Measurements from ENCODE around the gene ALLC.
"Not testable (repeated sequence)": the region's sequence is repeated elsewhere in the genome, so short reads cannot be mapped to it uniquely, and the experiment has no call there.

The ALLC gene

GRCh38 chr2:3633982-3634595, 23.9 kb upstream of the ALLC start:
- Histone ChIP-seq H3K4me1 (ENCODE audit: control insufficient read depth, insufficient read depth, low read length) (no peaks in the 10 kb centered on the region), H3K36me3 (ENCODE audit: control insufficient read depth, insufficient read depth, low read length) (no peaks in the 10 kb centered on the region), H3K9me3 (ENCODE audit: control insufficient read depth, low read length) (no peaks in the 10 kb centered on the region), H3K27me3 (ENCODE audit: control insufficient read depth, insufficient read depth, low read length, poor library complexity, severe bottlenecking) (no peaks in the 10 kb centered on the region), H3K27ac (ENCODE audit: insufficient read depth, low read depth, low read length, poor library complexity, severe bottlenecking) (no peak overlapping the region), H3K4me3 (ENCODE audit: insufficient read depth, low read depth, low read length) (no peak overlapping the region)
- WGBS, 2 experiments = 85 to 87% methylated on average over 11 of the region's 11 CpGs

- no peaks in the 10 kb centered on the region for H3K27me3 ChIP-seq (ENCODE audit: control insufficient read depth, insufficient read depth, low read length, poor library complexity, severe bottlenecking)
- H3K9me3 ChIP-seq (ENCODE audit: control insufficient read depth, low read length) = no peaks in the 10 kb centered on the region
- H3K36me3 ChIP-seq (ENCODE audit: control insufficient read depth, insufficient read depth, low read length) = no peaks in the 10 kb centered on the region
- 87 to 89% methylated on average over 12 of the region's 12 CpGs for WGBS, 2 experiments
- no peak overlapping the region for H3K4me3 ChIP-seq (ENCODE audit: insufficient read depth, low read depth, low read length)
- no peaks in the 10 kb centered on the region for H3K4me1 ChIP-seq (ENCODE audit: control insufficient read depth, insufficient read depth, low read length)
- H3K27ac ChIP-seq (ENCODE audit: insufficient read depth, low read depth, low read length, poor library complexity, severe bottlenecking) = no peak overlapping the region
These were observed 23.3 kb upstream of the ALLC start for GRCh38 chr2:3634596-3635121.

GRCh38 chr2:3635171-3635974, 22.6 kb upstream of the ALLC start:
- Histone ChIP-seq H3K4me1 (ENCODE audit: control insufficient read depth, insufficient read depth, low read length) (no peaks in the 10 kb centered on the region), H3K9me3 (ENCODE audit: control insufficient read depth, low read length) (no peaks in the 10 kb centered on the region), H3K36me3 (ENCODE audit: control insufficient read depth, insufficient read depth, low read length) (no peaks in the 10 kb centered on the region), H3K27ac (ENCODE audit: insufficient read depth, low read depth, low read length, poor library complexity, severe bottlenecking) (no peak overlapping the region), H3K4me3 (ENCODE audit: insufficient read depth, low read depth, low read length) (no peak overlapping the region), H3K27me3 (ENCODE audit: control insufficient read depth, insufficient read depth, low read length, poor library complexity, severe bottlenecking) (no peaks in the 10 kb centered on the region)
- 93% methylated on average over 29 of the region's 29 CpGs for WGBS, 2 experiments

GRCh38 chr2:3635975-3636327, 22.0 kb upstream of the ALLC start:
- 95 to 96% methylated on average over 16 of the region's 16 CpGs for WGBS, 2 experiments
- not testable (repeated sequence) for H3K27ac ChIP-seq (ENCODE audit: insufficient read depth, low read depth, low read length, poor library complexity, severe bottlenecking)

GRCh38 chr2:3636586-3637310, 21.3 kb upstream of the ALLC start:
- H3K36me3 ChIP-seq (ENCODE audit: control insufficient read depth, insufficient read depth, low read length) = no peaks in the 10 kb centered on the region
- no peak overlapping the region for H3K27ac ChIP-seq (ENCODE audit: insufficient read depth, low read depth, low read length, poor library complexity, severe bottlenecking)
- WGBS, 2 experiments = 91 to 92% methylated on average over 12 to 13 of the region's 13 CpGs

More at GRCh38 chr2:3635975-3636327, 22.0 kb upstream of the ALLC start:
- not testable (repeated sequence) for H3K9me3 ChIP-seq (ENCODE audit: control insufficient read depth, low read length); H3K4me3 ChIP-seq (ENCODE audit: insufficient read depth, low read depth, low read length); H3K4me1 ChIP-seq (ENCODE audit: control insufficient read depth, insufficient read depth, low read length); H3K36me3 ChIP-seq (ENCODE audit: control insufficient read depth, insufficient read depth, low read length); H3K27me3 ChIP-seq (ENCODE audit: control insufficient read depth, insufficient read depth, low read length, poor library complexity, severe bottlenecking)

GRCh38 chr2:3637311-3637675, 20.7 kb upstream of the ALLC start:
- H3K27me3 ChIP-seq (ENCODE audit: control insufficient read depth, insufficient read depth, low read length, poor library complexity, severe bottlenecking) = no peaks in the 10 kb centered on the region
- no peaks in the 10 kb centered on the region for H3K36me3 ChIP-seq (ENCODE audit: control insufficient read depth, insufficient read depth, low read length)
- 90 to 91% methylated on average over 11 of the region's 11 CpGs for WGBS, 2 experiments
- no peaks in the 10 kb centered on the region for H3K9me3 ChIP-seq (ENCODE audit: control insufficient read depth, low read length)
- H3K4me3 ChIP-seq (ENCODE audit: insufficient read depth, low read depth, low read length) = no peak overlapping the region
- no peak overlapping the region for H3K27ac ChIP-seq (ENCODE audit: insufficient read depth, low read depth, low read length, poor library complexity, severe bottlenecking)
- no peaks in the 10 kb centered on the region for H3K4me1 ChIP-seq (ENCODE audit: control insufficient read depth, insufficient read depth, low read length)

More at GRCh38 chr2:3636586-3637310, 21.3 kb upstream of the ALLC start:
- Histone ChIP-seq H3K4me1 (ENCODE audit: control insufficient read depth, insufficient read depth, low read length) (no peaks in the 10 kb centered on the region), H3K4me3 (ENCODE audit: insufficient read depth, low read depth, low read length) (no peak overlapping the region), H3K9me3 (ENCODE audit: control insufficient read depth, low read length) (no peaks in the 10 kb centered on the region), H3K27me3 (ENCODE audit: control insufficient read depth, insufficient read depth, low read length, poor library complexity, severe bottlenecking) (no peaks in the 10 kb centered on the region)

- Histone ChIP-seq H3K4me1 (ENCODE audit: control insufficient read depth, insufficient read depth, low read length) (no peaks in the 10 kb centered on the region), H3K27me3 (ENCODE audit: control insufficient read depth, insufficient read depth, low read length, poor library complexity, severe bottlenecking) (no peaks in the 10 kb centered on the region), H3K9me3 (ENCODE audit: control insufficient read depth, low read length) (no peaks in the 10 kb centered on the region), H3K4me3 (ENCODE audit: insufficient read depth, low read depth, low read length) (no peak overlapping the region), H3K36me3 (ENCODE audit: control insufficient read depth, insufficient read depth, low read length) (no peaks in the 10 kb centered on the region), H3K27ac (ENCODE audit: insufficient read depth, low read depth, low read length, poor library complexity, severe bottlenecking) (no peak overlapping the region)
- 94 to 97% methylated on average over 30 of the region's 30 CpGs for WGBS, 2 experiments
These were observed 20.1 kb upstream of the ALLC start for GRCh38 chr2:3637692-3638455.

GRCh38 chr2:3638456-3638810, 19.6 kb upstream of the ALLC start:
- Histone ChIP-seq H3K27me3 (ENCODE audit: control insufficient read depth, insufficient read depth, low read length, poor library complexity, severe bottlenecking) (no peaks in the 10 kb centered on the region), H3K9me3 (ENCODE audit: control insufficient read depth, low read length) (no peaks in the 10 kb centered on the region), H3K27ac (ENCODE audit: insufficient read depth, low read depth, low read length, poor library complexity, severe bottlenecking) (no peak overlapping the region), H3K4me3 (ENCODE audit: insufficient read depth, low read depth, low read length) (no peak overlapping the region), H3K4me1 (ENCODE audit: control insufficient read depth, insufficient read depth, low read length) (no peaks in the 10 kb centered on the region), H3K36me3 (ENCODE audit: control insufficient read depth, insufficient read depth, low read length) (no peaks in the 10 kb centered on the region)
- 93% methylated on average over 8 of the region's 8 CpGs for WGBS, 2 experiments

GRCh38 chr2:3639015-3639630, 18.9 kb upstream of the ALLC start:
- H3K4me3 ChIP-seq (ENCODE audit: insufficient read depth, low read depth, low read length) = no peak overlapping the region
- H3K27ac ChIP-seq (ENCODE audit: insufficient read depth, low read depth, low read length, poor library complexity, severe bottlenecking) = no peak overlapping the region
- H3K4me1 ChIP-seq (ENCODE audit: control insufficient read depth, insufficient read depth, low read length) = no peaks in the 10 kb centered on the region
- WGBS, 2 experiments = 90 to 93% methylated on average over 10 of the region's 10 CpGs
- H3K27me3 ChIP-seq (ENCODE audit: control insufficient read depth, insufficient read depth, low read length, poor library complexity, severe bottlenecking) = no peaks in the 10 kb centered on the region
- H3K36me3 ChIP-seq (ENCODE audit: control insufficient read depth, insufficient read depth, low read length) = no peaks in the 10 kb centered on the region
- H3K9me3 ChIP-seq (ENCODE audit: control insufficient read depth, low read length) = no peaks in the 10 kb centered on the region

Data from ectodermal cell (in vitro differentiated cells).